ENCODE data around the gene NMS. TPM values are rescaled to one million over a fixed set of nuclear protein-coding genes. Genes with fewer than 3 reads are reported as not detected.

Gene NMS
- total RNA-seq (2014; rRNA removed; shearing (Covaris generic)), result not detected in 2 replicates

- no peak within 1 kb of the TSS for H3K27ac ChIP-seq
- DNase-seq (ENCODE audit: low read depth in 1 of 2, low spot score in 2 of 2), result no peak
- H3K4me3 ChIP-seq, result no peak within 1 kb of the TSS
- H3K4me1 ChIP-seq (replicated peaks), result no peaks in the 10 kb centered on the region
- H3K27me3 ChIP-seq (replicated peaks), result peaks cover 3% of the 10 kb centered on the region; the same call in 1 of the 2 replicates
- H3K9me3 ChIP-seq (replicated peaks), result no peaks in the 10 kb centered on the region
- H3K36me3 ChIP-seq, result no peaks in the 10 kb centered on the region
These were observed at the start of gene NMS for GRCh38 chr2:100470182-100470581. Gene NMS (plus strand): TSS chr2:100470482. CDS start chr2:100470489, 7 bp downstream.

GRCh38 chr2:100422320-100423055 lies 47.8 kb upstream of the NMS start:
- no peaks in the 10 kb centered on the region; the same call in 1 of the 2 replicates for H3K36me3 ChIP-seq

GRCh38 chr2:100423631-100424030 lies 46.7 kb upstream of the NMS start:
- no peak overlapping the region for H3K27ac ChIP-seq
- DNase-seq (ENCODE audit: low read depth in 1 of 2, low spot score in 2 of 2), result no peak
- H3K4me1 ChIP-seq (replicated peaks), result no peaks in the 10 kb centered on the region
- no peak overlapping the region for H3K4me3 ChIP-seq
- H3K9me3 ChIP-seq (replicated peaks), result no peaks in the 10 kb centered on the region
- H3K36me3 ChIP-seq, result no peaks in the 10 kb centered on the region
- H3K27me3 ChIP-seq (replicated peaks), result 0 out of 2 replicates have a peak, but pooled peaks cover 3% of the 10 kb centered on the region

More at GRCh38 chr2:100422320-100423055, 47.8 kb upstream of the NMS start:
- Histone ChIP-seq H3K4me3 (no peak overlapping the region), H3K4me1 (replicated peaks) (peaks cover 5% of the 10 kb centered on the region; the same call in 1 of the 2 replicates), H3K27me3 (replicated peaks) (0 out of 2 replicates have a peak, but pooled peaks cover 3% of the 10 kb centered on the region), H3K9me3 (replicated peaks) (no peaks in the 10 kb centered on the region), H3K27ac (no peak overlapping the region)
- DNase-seq (ENCODE audit: low read depth in 1 of 2, low spot score in 2 of 2), result peak in 1 of 2 experiments; percentile 15

GRCh38 chr2:100424277-100424875 lies 45.9 kb upstream of the NMS start:
- H3K4me1 ChIP-seq (replicated peaks), result no peaks in the 10 kb centered on the region
- no peak for DNase-seq (ENCODE audit: low read depth in 1 of 2, low spot score in 2 of 2)
- no peak overlapping the region for H3K4me3 ChIP-seq
- 0 out of 2 replicates have a peak, but pooled peaks cover 3% of the 10 kb centered on the region for H3K27me3 ChIP-seq (replicated peaks)
- no peaks in the 10 kb centered on the region for H3K36me3 ChIP-seq
- H3K27ac ChIP-seq, result no peak overlapping the region
- no peaks in the 10 kb centered on the region for H3K9me3 ChIP-seq (replicated peaks)

- Histone ChIP-seq H3K4me3 (no peak overlapping the region), H3K36me3 (no peaks in the 10 kb centered on the region), H3K27me3 (replicated peaks) (0 out of 2 replicates have a peak, but pooled peaks cover 3% of the 10 kb centered on the region), H3K4me1 (replicated peaks) (no peaks in the 10 kb centered on the region), H3K27ac (no peak overlapping the region), H3K9me3 (replicated peaks) (no peaks in the 10 kb centered on the region)
- DNase-seq (ENCODE audit: low read depth in 1 of 2, low spot score in 2 of 2), result no peak
These were observed 45.2 kb upstream of the NMS start for GRCh38 chr2:100425107-100425506.

GRCh38 chr2:100425573-100426383 lies 44.5 kb upstream of the NMS start:
- H3K27me3 ChIP-seq (replicated peaks), result 0 out of 2 replicates have a peak, but pooled peaks cover 3% of the 10 kb centered on the region
- no peak overlapping the region for H3K27ac ChIP-seq
- H3K9me3 ChIP-seq (replicated peaks), result no peaks in the 10 kb centered on the region
- no peaks in the 10 kb centered on the region for H3K4me1 ChIP-seq (replicated peaks)
- H3K4me3 ChIP-seq, result no peak overlapping the region
- DNase-seq (ENCODE audit: low read depth in 1 of 2, low spot score in 2 of 2), result no peak
- no peaks in the 10 kb centered on the region for H3K36me3 ChIP-seq

GRCh38 chr2:100426384-100426720 lies 43.9 kb upstream of the NMS start:
- Histone ChIP-seq H3K36me3 (no peaks in the 10 kb centered on the region), H3K4me3 (no peak overlapping the region), H3K27me3 (replicated peaks) (0 out of 2 replicates have a peak, but pooled peaks cover 3% of the 10 kb centered on the region), H3K4me1 (replicated peaks) (no peaks in the 10 kb centered on the region), H3K27ac (no peak overlapping the region), H3K9me3 (replicated peaks) (no peaks in the 10 kb centered on the region)
- DNase-seq (ENCODE audit: low read depth in 1 of 2, low spot score in 2 of 2), result no peak

- DNase-seq (ENCODE audit: low read depth in 1 of 2, low spot score in 2 of 2), result no peak
- Histone ChIP-seq H3K36me3 (no peaks in the 10 kb centered on the region), H3K27me3 (replicated peaks) (0 out of 2 replicates have a peak, but pooled peaks cover 3% of the 10 kb centered on the region), H3K4me1 (replicated peaks) (no peaks in the 10 kb centered on the region), H3K9me3 (replicated peaks) (no peaks in the 10 kb centered on the region), H3K27ac (no peak overlapping the region), H3K4me3 (no peak overlapping the region)
These were observed 43.2 kb upstream of the NMS start for GRCh38 chr2:100427111-100427510.

GRCh38 chr2:100427627-100428258 lies 42.5 kb upstream of the NMS start:
- Histone ChIP-seq H3K9me3 (replicated peaks) (no peaks in the 10 kb centered on the region), H3K4me1 (replicated peaks) (no peaks in the 10 kb centered on the region), H3K27me3 (replicated peaks) (0 out of 2 replicates have a peak, but pooled peaks cover 2% of the 10 kb centered on the region), H3K36me3 (no peaks in the 10 kb centered on the region), H3K27ac (no peak overlapping the region), H3K4me3 (no peak overlapping the region)
- peak in 1 of 2 experiments; percentile 22 for DNase-seq (ENCODE audit: low read depth in 1 of 2, low spot score in 2 of 2)

- Histone ChIP-seq H3K9me3 (replicated peaks) (no peaks in the 10 kb centered on the region), H3K4me1 (replicated peaks) (no peaks in the 10 kb centered on the region), H3K4me3 (no peak overlapping the region), H3K36me3 (no peaks in the 10 kb centered on the region), H3K27me3 (replicated peaks) (no peaks in the 10 kb centered on the region), H3K27ac (no peak overlapping the region)
- DNase-seq (ENCODE audit: low read depth in 1 of 2, low spot score in 2 of 2), result no peak
These were observed 40.6 kb upstream of the NMS start for GRCh38 chr2:100429726-100430125.

- Histone ChIP-seq H3K4me1 (replicated peaks) (no peaks in the 10 kb centered on the region), H3K27me3 (replicated peaks) (peaks cover 11% of the 10 kb centered on the region; the same call in 1 of the 2 replicates), H3K27ac (no peak overlapping the region), H3K9me3 (replicated peaks) (no peaks in the 10 kb centered on the region), H3K4me3 (no peak overlapping the region), H3K36me3 (no peaks in the 10 kb centered on the region)
- no peak for DNase-seq (ENCODE audit: low read depth in 1 of 2, low spot score in 2 of 2)
These were observed 32.5 kb upstream of the NMS start for GRCh38 chr2:100437751-100438150.

- DNase-seq (ENCODE audit: low read depth in 1 of 2, low spot score in 2 of 2), result no peak
- Histone ChIP-seq H3K4me1 (replicated peaks) (no peaks in the 10 kb centered on the region), H3K27me3 (replicated peaks) (no peaks in the 10 kb centered on the region), H3K4me3 (no peak overlapping the region), H3K36me3 (no peaks in the 10 kb centered on the region), H3K27ac (no peak overlapping the region), H3K9me3 (replicated peaks) (0 out of 2 replicates have a peak, but pooled peaks cover 3% of the 10 kb centered on the region)
These were observed 23.6 kb upstream of the NMS start for GRCh38 chr2:100446696-100447095.

GRCh38 chr2:100451092-100451491 lies 19.2 kb upstream of the NMS start:
- Histone ChIP-seq H3K27me3 (replicated peaks) (no peaks in the 10 kb centered on the region), H3K4me1 (replicated peaks) (no peaks in the 10 kb centered on the region), H3K4me3 (no peak overlapping the region), H3K36me3 (no peaks in the 10 kb centered on the region), H3K27ac (no peak overlapping the region), H3K9me3 (replicated peaks) (no peaks in the 10 kb centered on the region)
- no peak for DNase-seq (ENCODE audit: low read depth in 1 of 2, low spot score in 2 of 2)

All from SJSA1 (cell line).